ENCODE results near the gene SYMPK. TPM values are rescaled to one million over a fixed set of nuclear protein-coding genes. Genes with fewer than 3 reads are reported as not detected.

SYMPK gene
- total RNA-seq, 1 experiment from 2014 or later = 32.6 TPM

- Histone ChIP-seq H3K4me1 (no peaks in the 10 kb centered on the region; the same call in 1 of the 2 replicates), H3K27ac (no peak overlapping the region), H3K9me3 (replicated peaks) (no peaks in the 10 kb centered on the region), H3K4me3 (no peak overlapping the region), H3K36me3 (peaks cover 8% of the 10 kb centered on the region), H3K27me3 (peaks cover 20% of the 10 kb centered on the region)
- no peak for DNase-seq
These were observed 2.5 kb upstream of the SYMPK start for GRCh38 chr19:45865269-45865948.

- H3K36me3 ChIP-seq = peaks cover 8% of the 10 kb centered on the region
- no peak overlapping the region for H3K27ac ChIP-seq
- H3K9me3 ChIP-seq (replicated peaks) = no peaks in the 10 kb centered on the region
- no peak for DNase-seq
- peaks cover 20% of the 10 kb centered on the region for H3K27me3 ChIP-seq
- no peaks in the 10 kb centered on the region; the same call in 1 of the 2 replicates for H3K4me1 ChIP-seq
- H3K4me3 ChIP-seq = no peak overlapping the region; the same call in 1 of the 2 replicates
These were observed 1.7 kb upstream of the SYMPK start for GRCh38 chr19:45864629-45865082.

- peaks cover 12% of the 10 kb centered on the region for H3K36me3 ChIP-seq
- peak; percentile 69 to 78 for DNase-seq
- H3K4me1 ChIP-seq = no peaks in the 10 kb centered on the region; the same call in 1 of the 2 replicates
- no peaks in the 10 kb centered on the region for H3K9me3 ChIP-seq (replicated peaks)
- peak within 1 kb of the TSS; percentile 87 for H3K4me3 ChIP-seq
- H3K27me3 ChIP-seq = peaks cover 20% of the 10 kb centered on the region
- H3K27ac ChIP-seq = no peak within 1 kb of the TSS
These were observed 1.1 kb upstream of the SYMPK start, which contains the start of gene FOXA3 for GRCh38 chr19:45863840-45864628. TSS of gene FOXA3 (plus strand) at chr19:45864326. CDS start at chr19:45864457, 131 bp downstream.

DNA sequence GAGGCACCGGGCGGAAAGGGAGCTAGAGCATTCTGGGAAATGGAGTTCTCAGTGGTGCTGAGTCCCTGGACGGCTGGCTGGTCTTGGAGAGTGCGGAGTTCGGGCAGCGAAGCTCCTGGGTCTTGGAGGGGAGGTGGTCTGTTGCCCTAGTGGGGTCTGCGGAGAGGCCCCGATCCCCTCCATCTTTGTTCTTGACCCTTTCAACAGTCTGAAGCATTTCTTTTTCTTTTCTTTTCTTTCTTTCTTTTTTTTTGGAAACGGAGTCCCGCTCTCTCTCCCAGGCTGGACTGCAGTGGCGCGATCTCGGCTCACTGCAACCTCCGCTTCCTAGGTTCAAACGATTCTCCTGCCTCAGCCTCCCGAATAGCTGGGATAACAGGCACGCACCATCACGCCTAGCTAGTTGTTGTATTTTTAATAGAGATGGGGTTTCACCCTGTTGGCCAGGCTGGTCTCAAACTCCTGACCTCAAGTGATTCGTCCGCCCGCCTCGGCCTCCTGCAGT is 440 bp upstream of the SYMPK start:
- H3K4me3 ChIP-seq = peak overlapping the region; percentile 87
- H3K27ac ChIP-seq = no peak overlapping the region
- no peaks in the 10 kb centered on the region for H3K9me3 ChIP-seq (replicated peaks)
- no peak for DNase-seq
- H3K27me3 ChIP-seq = peaks cover 20% of the 10 kb centered on the region
- no peaks in the 10 kb centered on the region; the same call in 1 of the 2 replicates for H3K4me1 ChIP-seq
- peaks cover 18% of the 10 kb centered on the region for H3K36me3 ChIP-seq

DNA sequence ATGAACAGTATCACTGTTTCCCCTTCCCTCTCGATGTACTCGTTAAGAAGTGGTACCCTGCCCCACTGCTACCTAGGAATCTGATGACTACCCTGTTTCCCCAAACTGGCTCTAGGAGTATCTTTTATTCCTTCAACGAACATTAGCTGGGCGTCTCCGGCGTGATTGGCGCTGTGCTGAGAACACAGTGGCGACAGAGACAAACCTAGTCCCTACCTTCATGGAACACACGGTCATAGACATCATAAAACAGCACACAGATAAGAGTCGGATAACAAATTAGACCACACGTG is 730 bp downstream of the SYMPK start:
- peaks cover 20% of the 10 kb centered on the region for H3K27me3 ChIP-seq
- peak overlapping the region; percentile 87 for H3K4me3 ChIP-seq
- peak overlapping the region; percentile 74 for H3K27ac ChIP-seq
- DNase-seq = no peak
- H3K36me3 ChIP-seq = peaks cover 21% of the 10 kb centered on the region
- H3K4me1 ChIP-seq = no peaks in the 10 kb centered on the region; the same call in 1 of the 2 replicates
- H3K9me3 ChIP-seq (replicated peaks) = no peaks in the 10 kb centered on the region

- Histone ChIP-seq H3K36me3 (peaks cover 22% of the 10 kb centered on the region), H3K4me1 (no peaks in the 10 kb centered on the region; the same call in 1 of the 2 replicates), H3K9me3 (replicated peaks) (no peaks in the 10 kb centered on the region), H3K27ac (no peak overlapping the region), H3K4me3 (no peak overlapping the region), H3K27me3 (peaks cover 16% of the 10 kb centered on the region)
- no peak for DNase-seq
These were observed 2.3 kb downstream of the SYMPK start for GRCh38 chr19:45860359-45861259.

DNA sequence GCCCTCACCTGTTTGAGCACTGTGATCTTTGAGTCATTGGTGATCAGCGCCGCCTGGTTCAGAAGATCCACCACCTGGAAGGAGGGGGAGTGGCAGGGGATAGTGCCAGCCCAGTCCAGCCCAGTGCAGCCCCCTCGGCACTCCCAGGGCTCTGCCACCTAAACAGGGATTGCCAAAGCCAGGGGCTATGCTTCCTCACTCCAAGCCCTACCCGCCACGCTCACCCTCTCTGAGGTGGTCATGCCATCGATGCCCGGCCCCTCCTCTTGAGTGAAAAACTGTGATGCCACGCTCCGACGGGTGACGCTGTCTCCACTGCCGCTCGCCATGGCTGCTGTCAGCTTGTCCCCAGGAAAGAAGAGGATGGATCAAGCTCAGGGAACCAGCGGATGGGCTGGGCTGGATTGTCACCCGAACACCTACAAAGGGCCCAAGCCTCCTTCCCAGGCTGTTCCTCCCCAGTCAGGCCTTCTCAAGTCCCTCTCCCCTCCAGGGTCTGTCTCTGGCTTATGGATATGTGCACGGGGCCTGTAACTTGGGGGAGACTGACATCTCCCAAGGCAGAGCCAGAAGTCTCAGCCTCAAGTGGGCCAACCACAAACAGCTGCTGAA is 8.7 kb downstream of the SYMPK start:
- H3K36me3 ChIP-seq = peaks cover 57% of the 10 kb centered on the region

GRCh38 chr19:45852983-45853382 is 10.0 kb downstream of the SYMPK start:
- no peaks in the 10 kb centered on the region for H3K4me1 ChIP-seq
- H3K27me3 ChIP-seq = no peaks in the 10 kb centered on the region
- H3K4me3 ChIP-seq = no peak overlapping the region
- no peak for DNase-seq
- no peak overlapping the region for H3K27ac ChIP-seq
- H3K9me3 ChIP-seq (replicated peaks) = no peaks in the 10 kb centered on the region
- H3K36me3 ChIP-seq = peaks cover 53% of the 10 kb centered on the region

More for the DNA sequence above, 8.7 kb downstream of the SYMPK start:
- H3K9me3 ChIP-seq (replicated peaks) = no peaks in the 10 kb centered on the region
- no peak overlapping the region for H3K4me3 ChIP-seq
- no peak for DNase-seq
- no peaks in the 10 kb centered on the region for H3K27me3 ChIP-seq
- H3K4me1 ChIP-seq = no peaks in the 10 kb centered on the region
- no peak overlapping the region for H3K27ac ChIP-seq

- Histone ChIP-seq H3K27me3 (no peaks in the 10 kb centered on the region), H3K4me3 (no peak overlapping the region), H3K9me3 (replicated peaks) (no peaks in the 10 kb centered on the region), H3K4me1 (no peaks in the 10 kb centered on the region), H3K27ac (no peak overlapping the region), H3K36me3 (peaks cover 59% of the 10 kb centered on the region)
- no peak for DNase-seq
These were observed 10.7 kb downstream of the SYMPK start for GRCh38 chr19:45852145-45852750.

DNA sequence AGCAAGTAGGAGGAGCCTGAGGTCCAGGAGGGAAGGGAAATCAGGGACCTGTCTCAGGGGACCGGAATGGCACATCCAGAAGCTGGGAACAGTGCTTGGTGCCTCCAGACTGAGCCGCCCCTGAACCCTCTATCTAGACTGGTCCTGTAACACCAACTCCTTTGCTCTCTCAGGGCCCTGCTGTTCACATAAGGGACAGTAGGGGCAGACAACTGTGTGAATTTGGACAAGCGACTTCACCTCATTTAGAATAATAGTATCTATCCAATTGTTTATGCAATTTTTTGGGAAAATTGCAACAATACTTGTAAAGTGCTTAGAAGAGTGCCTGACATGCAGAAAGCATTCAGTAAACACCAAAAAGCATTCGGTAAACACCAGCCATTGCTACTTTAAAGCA is 14.0 kb downstream of the SYMPK start:
- peaks cover 67% of the 10 kb centered on the region for H3K36me3 ChIP-seq

DNA sequence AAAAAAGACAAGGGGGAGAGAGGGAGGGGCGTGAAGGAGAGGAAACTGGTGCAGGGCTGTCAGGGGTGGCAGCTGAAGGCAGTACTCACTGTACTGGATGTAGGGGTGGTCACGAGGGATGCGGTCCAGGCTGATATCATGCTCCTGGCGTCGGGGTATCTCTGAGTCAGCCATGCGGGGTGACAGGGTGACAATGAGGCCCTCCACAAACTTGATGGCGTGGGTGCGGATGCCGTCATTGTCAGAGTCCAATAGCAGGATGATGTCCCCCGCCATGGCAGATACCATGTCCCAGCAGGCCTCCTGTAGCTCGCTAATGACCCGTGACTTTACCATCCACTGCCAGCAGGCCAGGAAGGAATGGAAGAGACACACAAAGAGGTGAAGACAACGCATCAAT is 15.3 kb downstream of the SYMPK start:
- H3K9me3 ChIP-seq (replicated peaks) = no peaks in the 10 kb centered on the region
- peaks cover 68% of the 10 kb centered on the region for H3K36me3 ChIP-seq
- no peaks in the 10 kb centered on the region for H3K27me3 ChIP-seq
- no peak for DNase-seq
- no peak overlapping the region for H3K27ac ChIP-seq
- H3K4me3 ChIP-seq = no peak overlapping the region
- H3K4me1 ChIP-seq = no peaks in the 10 kb centered on the region

More for the DNA sequence above, 14.0 kb downstream of the SYMPK start:
- Histone ChIP-seq H3K27ac (no peak overlapping the region), H3K27me3 (no peaks in the 10 kb centered on the region), H3K4me3 (no peak overlapping the region), H3K4me1 (no peaks in the 10 kb centered on the region), H3K9me3 (replicated peaks) (no peaks in the 10 kb centered on the region)
- no peak for DNase-seq

- Histone ChIP-seq H3K27me3 (no peaks in the 10 kb centered on the region), H3K4me1 (no peaks in the 10 kb centered on the region), H3K9me3 (replicated peaks) (no peaks in the 10 kb centered on the region), H3K36me3 (peaks cover 84% of the 10 kb centered on the region), H3K4me3 (no peak overlapping the region), H3K27ac (no peak overlapping the region)
- no peak for DNase-seq
These were observed 20.7 kb downstream of the SYMPK start for GRCh38 chr19:45842198-45842597.

- Histone ChIP-seq H3K9me3 (replicated peaks) (no peaks in the 10 kb centered on the region), H3K4me3 (no peak overlapping the region), H3K4me1 (no peaks in the 10 kb centered on the region), H3K36me3 (peaks cover 81% of the 10 kb centered on the region), H3K27ac (no peak overlapping the region), H3K27me3 (no peaks in the 10 kb centered on the region)
- no peak for DNase-seq
These were observed 28.0 kb downstream of the SYMPK start for GRCh38 chr19:45834970-45835369.

DNA sequence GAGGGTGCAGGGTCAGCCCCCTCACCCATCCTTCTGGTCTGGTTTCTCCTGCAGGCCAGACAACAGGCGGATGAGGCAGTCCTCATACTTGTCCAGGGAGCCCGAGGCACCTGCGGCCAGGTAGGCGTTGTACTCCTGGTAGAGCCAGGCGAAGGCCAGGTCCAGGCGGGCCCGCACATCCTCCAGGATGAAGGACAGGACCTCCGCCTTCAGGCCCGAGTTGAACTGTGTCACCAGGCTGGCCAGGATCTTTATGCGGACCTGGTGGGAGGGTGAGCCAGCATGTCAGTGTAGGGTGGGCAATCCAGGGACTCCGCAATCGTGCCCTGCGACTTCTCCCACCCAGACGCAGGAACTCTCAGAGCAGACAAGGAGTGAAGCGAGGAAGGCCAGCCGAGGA is 34.0 kb downstream of the SYMPK start:
- Histone ChIP-seq H3K4me1 (no peaks in the 10 kb centered on the region), H3K27ac (no peak overlapping the region), H3K27me3 (no peaks in the 10 kb centered on the region), H3K4me3 (no peak overlapping the region), H3K36me3 (peaks cover 54% of the 10 kb centered on the region), H3K9me3 (replicated peaks) (no peaks in the 10 kb centered on the region)
- no peak for DNase-seq
